ENCODE results near the gene ZYX.
"Not testable (repeated sequence)": the region's sequence is repeated elsewhere in the genome, so short reads cannot be mapped to it uniquely, and the experiment has no call there.

- not testable (repeated sequence) for TF ChIP-seq CTCF (IDR thresholded peaks at IDR 0.05; ENCODE audit: insufficient read depth, low read depth, low read length); EZH2 (IDR thresholded peaks at IDR 0.05; ENCODE audit: insufficient read depth, low read length)
These were observed 11.3 kb downstream of the ZYX start for GRCh38 chr7:143392427-143392826.

Data from astrocyte (in vitro differentiated cells and primary cell).